ENCODE results near the gene STAC3. TPM values are rescaled to one million over a fixed set of nuclear protein-coding genes. Genes with fewer than 3 reads are reported as not detected.

The STAC3 gene
- total RNA-seq, 2 experiments from 2014 or later: 2.0 to 3.0 TPM

- no peak for ATAC-seq (ENCODE audit: poor library complexity)
- ChIA-PET CTCF (no interaction called here), POLR2A (no interaction called here)
- Histone ChIP-seq H3K27me3 (ENCODE audit: control insufficient read depth in 1 of 2, insufficient read depth in 2 of 2, low read length in 2 of 2) (peaks cover 33% of the 10 kb centered on the region in 2 experiments), H3K9me3 (ENCODE audit: control insufficient read depth in 1 of 2, insufficient read depth in 1 of 2, low read length in 2 of 2) (peaks cover 0 to 19% of the 10 kb centered on the region in 2 experiments), H3K27ac (ENCODE audit: low read depth in 1 of 2, low read length in 2 of 2) (peak overlapping the region in 1 of 2 donors; percentile 9), H3K36me3 (ENCODE audit: insufficient read depth, low read length) (peaks cover 39% of the 10 kb centered on the region), H3K4me1 (ENCODE audit: insufficient read depth, low read length) (peaks cover 73% of the 10 kb centered on the region), H3K4me3 (ENCODE audit: low read length) (no peak overlapping the region)
- H3K4me3 Mint-ChIP-seq: peak overlapping the region; percentile 31
- H3K9me3 Mint-ChIP-seq: no peaks in the 10 kb centered on the region
- H3K27ac Mint-ChIP-seq: peak overlapping the region; percentile 65
- intact Hi-C loops (cut with DNase I, micrococcal nuclease): loop anchor here in 1 of 2 experiments (5.0 kb wide), 2 partner anchors 107 to 152 kb away; partner anchors contain the start of gene LRP1
- TF ChIP-seq CTCF (IDR thresholded peaks at IDR 0.05): no peak
- H3K27me3 Mint-ChIP-seq: peaks cover 38% of the 10 kb centered on the region
- peaks cover 66% of the 10 kb centered on the region for H3K4me1 Mint-ChIP-seq (ENCODE audit: low read depth)
- DNase-seq: peak in 2 of 14 experiments; percentile 17 to 22
- peaks cover 45% of the 10 kb centered on the region for H3K36me3 Mint-ChIP-seq (ENCODE audit: low read depth)
These were observed 16.4 kb downstream of the STAC3 start for GRCh38 chr12:57234571-57235016.

- H3K4me3 ChIP-seq (ENCODE audit: low read length): no peak overlapping the region
- peak overlapping the region in 1 of 2 donors; percentile 9 for H3K27ac ChIP-seq (ENCODE audit: low read depth in 1 of 2, low read length in 2 of 2)
- H3K36me3 Mint-ChIP-seq (ENCODE audit: low read depth): peaks cover 48% of the 10 kb centered on the region
- no peak for TF ChIP-seq CTCF (IDR thresholded peaks at IDR 0.05)
- ChIA-PET POLR2A (interaction anchor here (1.8 kb wide), 1 partner anchor 8 kb away, joined by 6 read pairs; no protein-coding TSS in a partner anchor), CTCF (no interaction called here)
- peaks cover 33% of the 10 kb centered on the region in 2 experiments for H3K27me3 ChIP-seq (ENCODE audit: control insufficient read depth in 1 of 2, insufficient read depth in 2 of 2, low read length in 2 of 2)
- peaks cover 0 to 19% of the 10 kb centered on the region in 2 experiments for H3K9me3 ChIP-seq (ENCODE audit: control insufficient read depth in 1 of 2, insufficient read depth in 1 of 2, low read length in 2 of 2)
- H3K27me3 Mint-ChIP-seq: peaks cover 34% of the 10 kb centered on the region
- peaks cover 39% of the 10 kb centered on the region for H3K36me3 ChIP-seq (ENCODE audit: insufficient read depth, low read length)
- H3K4me1 Mint-ChIP-seq (ENCODE audit: low read depth): peaks cover 66% of the 10 kb centered on the region
- no peak for DNase-seq
- H3K4me3 Mint-ChIP-seq: no peak overlapping the region
- peaks cover 73% of the 10 kb centered on the region for H3K4me1 ChIP-seq (ENCODE audit: insufficient read depth, low read length)
- peak overlapping the region; percentile 65 for H3K27ac Mint-ChIP-seq
- ATAC-seq (ENCODE audit: poor library complexity): no peak
- intact Hi-C loops (cut with DNase I, micrococcal nuclease): loop anchor here in 1 of 2 experiments (5.0 kb wide), 1 partner anchor 152 kb away; no protein-coding TSS in a partner anchor
- no peaks in the 10 kb centered on the region for H3K9me3 Mint-ChIP-seq
These were observed 16.8 kb downstream of the STAC3 start for GRCh38 chr12:57234233-57234570.

GRCh38 chr12:57233357-57234232 is 17.4 kb downstream of the STAC3 start:
- ChIA-PET POLR2A (interaction anchor here (1.8 kb wide), 1 partner anchor 9 kb away, joined by 6 read pairs; no protein-coding TSS in a partner anchor), CTCF (no interaction called here)
- intact Hi-C loops (cut with DNase I, micrococcal nuclease): loop anchor here in 1 of 2 experiments (5.0 kb wide), 1 partner anchor 151 kb away; no protein-coding TSS in a partner anchor
- H3K27ac ChIP-seq (ENCODE audit: low read depth in 1 of 2, low read length in 2 of 2): peak overlapping the region in 1 of 2 donors; percentile 9
- H3K4me1 Mint-ChIP-seq (ENCODE audit: low read depth): peaks cover 66% of the 10 kb centered on the region
- H3K9me3 Mint-ChIP-seq: no peaks in the 10 kb centered on the region
- ATAC-seq (ENCODE audit: poor library complexity): no peak
- peaks cover 27 to 30% of the 10 kb centered on the region in 2 experiments for H3K27me3 ChIP-seq (ENCODE audit: control insufficient read depth in 1 of 2, insufficient read depth in 2 of 2, low read length in 2 of 2)
- peaks cover 48% of the 10 kb centered on the region for H3K36me3 Mint-ChIP-seq (ENCODE audit: low read depth)
- H3K4me3 ChIP-seq (ENCODE audit: low read length): no peak overlapping the region
- H3K27me3 Mint-ChIP-seq: peaks cover 28% of the 10 kb centered on the region
- peaks cover 0 to 17% of the 10 kb centered on the region in 2 experiments for H3K9me3 ChIP-seq (ENCODE audit: control insufficient read depth in 1 of 2, insufficient read depth in 1 of 2, low read length in 2 of 2)
- no peak overlapping the region for H3K4me3 Mint-ChIP-seq
- peaks cover 39% of the 10 kb centered on the region for H3K36me3 ChIP-seq (ENCODE audit: insufficient read depth, low read length)
- TF ChIP-seq CTCF (IDR thresholded peaks at IDR 0.05): no peak
- H3K27ac Mint-ChIP-seq: no peak overlapping the region
- no peak for DNase-seq
- H3K4me1 ChIP-seq (ENCODE audit: insufficient read depth, low read length): peaks cover 73% of the 10 kb centered on the region

Measured in CD4-positive, alpha-beta T cell (primary cell).